Colonic mucosa (tissue), 4 donors: ENCODE measurements around the gene CENPA. TPM values are rescaled to one million over a fixed set of nuclear protein-coding genes. Genes with fewer than 3 reads are reported as not detected.
"Not testable (repeated sequence)": the region's sequence is repeated elsewhere in the genome, so short reads cannot be mapped to it uniquely, and the experiment has no call there.

Experiments used
- DNase-seq: peaks from one replicate; pipeline ENCODE4 v3.0.0-alpha.2; 2020
- H3K27ac ChIP-seq: fragments of 200-600 bp; one replicate; pipeline ENCODE4 v1.8.0; 2021
- H3K27me3 ChIP-seq: fragments of 200-600 bp; one replicate; pipeline ENCODE4 v1.8.0; 2021
- H3K36me3 ChIP-seq: fragments of 200-600 bp; one replicate; pipeline ENCODE4 v1.8.0; 2021
- H3K4me1 ChIP-seq: fragments of 200-600 bp; one replicate; pipeline ENCODE4 v1.8.0; 2021; ENCODE audit warnings: mild to moderate bottlenecking
- H3K4me3 ChIP-seq: fragments of 200-600 bp; one replicate; pipeline ENCODE4 v1.8.0; 2021
- H3K9ac ChIP-seq, 2 donors: one replicate each; pipeline ENCODE4 v1.7.0; 2013; ENCODE audit warnings: control low read depth in 2 of 2, low read depth in 2 of 2, low read length in 2 of 2
- H3K9me3 ChIP-seq: fragments of 200-600 bp; one replicate; pipeline ENCODE4 v1.8.0; 2021
- intact Hi-C: fragments of 100-400 bp; cut with DNase I; formaldehyde crosslinking; loops from one replicate; pipeline ENCODE4 v1.14.1; 2022
- total RNA-seq, 2 donors: library from RNA; stranded (reverse); fragmentation: NEBNext Ultra II Directional in 1 of 2; extraction: Animal tissue kit (Norgen Biotek cat#: 25700) in 1 of 2; gene quantifications; one replicate each; pipeline ENCODE4 v1.2.1, GENCODE V29; 2021
- TF ChIP-seq, protein P1 (sequence below): fragments of 200-600 bp; IDR thresholded peaks from one replicate; pipeline ENCODE4 v1.8.0; 2022; ENCODE audit warnings: antibody characterized with exemption, mild to moderate bottlenecking
- donor health status: healthy.
- donor health status: DM: no; HTN: no; CAD: no.
- donor health status: DM: no; HTN: no; CAD: no.

CENPA gene
- total RNA-seq, 2 donors from 2014 or later = 6.5 to 22.7 TPM

DNA sequence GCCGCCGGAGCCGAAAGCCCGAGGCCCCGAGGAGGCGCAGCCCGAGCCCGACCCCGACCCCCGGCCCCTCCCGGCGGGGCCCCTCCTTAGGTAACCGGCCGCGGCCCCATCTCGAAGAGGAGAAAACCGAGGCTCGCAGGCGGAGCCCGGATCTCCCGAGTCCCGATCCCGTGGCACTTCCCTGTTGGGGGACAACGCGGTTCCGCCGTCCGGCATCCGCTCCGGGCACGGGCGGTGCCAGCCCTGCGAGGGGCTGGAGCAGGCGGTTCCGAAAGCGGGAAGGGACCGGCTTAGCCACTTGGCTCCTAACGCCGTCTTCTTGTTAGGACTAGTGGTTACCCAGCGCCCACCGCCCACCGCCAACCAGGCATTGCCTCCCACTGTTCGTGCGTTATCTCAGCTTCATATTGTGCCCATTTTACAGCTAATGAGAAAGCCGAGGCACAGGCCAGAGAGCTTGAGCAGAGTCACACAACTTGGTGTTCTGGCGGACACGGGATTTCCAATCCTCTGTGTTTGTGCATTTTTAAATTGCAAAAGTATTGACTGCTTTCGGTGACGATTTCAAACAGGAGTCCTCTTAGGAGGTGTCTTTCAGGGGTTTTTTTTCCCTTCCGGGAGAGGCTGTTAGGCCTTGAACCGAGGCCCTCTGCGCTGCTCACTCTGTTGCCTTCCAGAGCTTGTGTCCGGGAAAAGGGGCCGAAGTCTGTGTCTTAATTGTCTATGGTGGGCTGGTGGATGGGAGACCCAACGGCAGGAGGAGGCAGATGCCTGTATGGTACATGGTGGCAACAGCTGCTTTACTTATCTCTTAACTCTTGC is 562 bp downstream of the CENPA start:
- Histone ChIP-seq H3K4me1 (no peaks in the 10 kb centered on the region), H3K4me3 (peak overlapping the region; percentile 98), H3K27ac (no peak overlapping the region), H3K9me3 (no peaks in the 10 kb centered on the region), H3K36me3 (no peaks in the 10 kb centered on the region), H3K9ac (peak overlapping the region; percentile 51 to 55), H3K27me3 (no peaks in the 10 kb centered on the region)
- TF ChIP-seq, protein P1, sequence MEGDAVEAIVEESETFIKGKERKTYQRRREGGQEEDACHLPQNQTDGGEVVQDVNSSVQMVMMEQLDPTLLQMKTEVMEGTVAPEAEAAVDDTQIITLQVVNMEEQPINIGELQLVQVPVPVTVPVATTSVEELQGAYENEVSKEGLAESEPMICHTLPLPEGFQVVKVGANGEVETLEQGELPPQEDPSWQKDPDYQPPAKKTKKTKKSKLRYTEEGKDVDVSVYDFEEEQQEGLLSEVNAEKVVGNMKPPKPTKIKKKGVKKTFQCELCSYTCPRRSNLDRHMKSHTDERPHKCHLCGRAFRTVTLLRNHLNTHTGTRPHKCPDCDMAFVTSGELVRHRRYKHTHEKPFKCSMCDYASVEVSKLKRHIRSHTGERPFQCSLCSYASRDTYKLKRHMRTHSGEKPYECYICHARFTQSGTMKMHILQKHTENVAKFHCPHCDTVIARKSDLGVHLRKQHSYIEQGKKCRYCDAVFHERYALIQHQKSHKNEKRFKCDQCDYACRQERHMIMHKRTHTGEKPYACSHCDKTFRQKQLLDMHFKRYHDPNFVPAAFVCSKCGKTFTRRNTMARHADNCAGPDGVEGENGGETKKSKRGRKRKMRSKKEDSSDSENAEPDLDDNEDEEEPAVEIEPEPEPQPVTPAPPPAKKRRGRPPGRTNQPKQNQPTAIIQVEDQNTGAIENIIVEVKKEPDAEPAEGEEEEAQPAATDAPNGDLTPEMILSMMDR = no peak
- intact Hi-C loops = no loop called here
- peak; percentile 36 for DNase-seq

DNA sequence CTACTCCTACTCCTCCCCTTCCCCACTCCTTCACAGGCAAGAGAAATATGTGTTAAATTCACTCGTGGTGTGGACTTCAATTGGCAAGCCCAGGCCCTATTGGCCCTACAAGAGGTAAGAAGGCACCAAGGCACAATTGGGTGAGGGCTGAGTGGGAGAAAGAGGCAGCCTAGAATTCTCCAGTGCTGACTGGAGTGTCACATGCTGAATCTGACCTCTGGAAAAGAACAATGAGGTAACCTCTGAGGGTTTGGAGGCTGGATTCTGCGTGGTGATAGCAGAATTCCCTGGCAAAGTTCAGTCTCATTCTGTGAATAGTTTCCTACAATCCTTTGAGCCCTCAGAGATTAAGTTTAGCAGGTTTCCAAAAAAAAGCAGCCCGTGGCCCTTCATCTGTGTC is 6.9 kb downstream of the CENPA start:
- TF ChIP-seq, protein P1 = no peak
- Histone ChIP-seq H3K4me3 (no peak overlapping the region), H3K36me3 (no peaks in the 10 kb centered on the region), H3K27ac (no peak overlapping the region), H3K27me3 (no peaks in the 10 kb centered on the region), H3K4me1 (no peaks in the 10 kb centered on the region), H3K9me3 (no peaks in the 10 kb centered on the region), H3K9ac (no peak overlapping the region)
- intact Hi-C loops = no loop called here
- DNase-seq = no peak

DNA sequence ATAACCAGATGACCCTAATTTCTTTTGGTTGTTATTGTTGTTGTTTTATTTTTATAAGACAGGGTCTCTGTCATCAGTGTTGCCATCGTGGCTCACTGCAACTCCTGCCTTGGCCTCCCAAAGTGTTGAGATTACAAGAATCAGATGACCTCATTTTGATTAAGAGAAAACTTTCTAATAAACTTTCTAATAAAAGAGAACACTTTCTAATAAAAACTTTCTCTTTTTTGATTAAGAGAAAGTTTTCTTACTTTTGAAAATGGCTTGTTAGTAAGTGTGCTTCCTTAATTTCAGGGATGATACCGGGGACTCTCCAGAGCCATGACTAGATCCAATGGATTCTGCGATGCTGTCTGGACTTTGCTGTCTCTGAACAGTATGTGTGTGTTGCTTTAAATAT is 7.7 kb downstream of the CENPA start:
- Histone ChIP-seq H3K27me3 (no peaks in the 10 kb centered on the region), H3K9me3 (no peaks in the 10 kb centered on the region), H3K4me3 (no peak overlapping the region), H3K27ac (no peak overlapping the region), H3K9ac (no peak overlapping the region), H3K36me3 (no peaks in the 10 kb centered on the region), H3K4me1 (no peaks in the 10 kb centered on the region)
- TF ChIP-seq, protein P1 = no peak
- intact Hi-C loops = no loop called here
- no peak for DNase-seq

DNA sequence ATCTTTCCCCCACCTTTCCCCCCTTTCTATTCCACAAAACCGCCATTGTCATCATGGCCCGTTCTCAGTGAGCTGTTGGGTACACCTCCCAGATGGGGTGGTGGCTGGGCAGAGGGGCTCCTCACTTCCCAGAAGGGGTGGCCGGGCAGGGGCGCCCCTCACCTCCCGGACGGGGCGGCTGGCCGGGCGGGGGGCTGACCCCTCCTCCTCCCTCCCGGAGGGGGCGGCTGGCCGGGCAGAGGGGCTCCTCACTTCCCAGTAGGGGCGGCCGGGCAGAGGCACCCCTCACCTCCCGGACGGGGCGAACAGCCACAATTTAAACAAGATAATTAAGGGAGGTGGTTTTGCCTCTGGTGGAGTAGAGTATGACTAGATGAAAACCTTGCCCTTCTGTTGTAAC is 9.3 kb downstream of the CENPA start:
- DNase-seq, intact Hi-C loops: not testable (repeated sequence)

DNA sequence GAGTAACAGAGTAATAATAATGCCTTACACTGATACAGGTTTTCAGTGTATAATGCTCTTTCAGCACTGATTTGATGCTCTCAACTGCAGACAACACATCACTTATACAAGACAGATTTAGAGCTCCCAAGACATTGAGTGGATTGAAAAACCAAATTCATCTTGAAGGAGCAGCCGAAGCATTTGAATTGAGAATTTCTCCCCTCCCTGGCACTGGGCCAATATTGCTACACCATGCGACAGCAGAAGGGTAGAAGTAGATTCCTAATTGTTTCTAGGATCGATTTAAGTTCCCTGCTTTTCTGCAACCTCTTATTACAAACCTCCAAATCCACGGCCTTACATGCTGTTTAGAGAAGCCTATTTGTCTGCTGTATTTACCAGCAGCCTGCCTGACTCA is 15.5 kb downstream of the CENPA start:
- intact Hi-C loops = no loop called here

More for the DNA sequence above, 9.3 kb downstream of the CENPA start:
- not testable (repeated sequence) for H3K27ac ChIP-seq, H3K36me3 ChIP-seq, H3K4me1 ChIP-seq, H3K27me3 ChIP-seq, H3K4me3 ChIP-seq, H3K9ac ChIP-seq, H3K9me3 ChIP-seq

DNA sequence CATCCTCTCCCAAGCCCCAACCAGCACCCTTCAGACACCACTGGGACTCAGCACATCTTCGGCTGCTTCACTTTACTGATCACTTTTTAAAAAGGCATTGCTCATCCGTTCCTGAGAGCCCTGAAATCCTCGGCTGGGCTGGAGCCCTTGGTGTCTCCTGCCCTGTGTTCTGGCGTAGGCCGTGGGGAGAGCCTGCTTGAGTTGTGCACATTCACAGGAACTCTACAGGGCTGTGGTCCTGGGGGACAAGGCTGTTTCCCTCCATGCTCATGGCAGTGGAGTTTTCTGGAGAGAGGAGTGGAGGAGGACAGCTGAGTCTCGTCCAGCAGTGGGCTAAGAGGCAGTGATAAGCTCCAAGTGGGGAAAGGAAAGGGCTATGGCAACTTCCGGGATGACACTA is 15.9 kb downstream of the CENPA start:
- Histone ChIP-seq H3K27ac (no peak overlapping the region), H3K9me3 (no peaks in the 10 kb centered on the region), H3K36me3 (no peaks in the 10 kb centered on the region), H3K9ac (no peak overlapping the region), H3K27me3 (no peaks in the 10 kb centered on the region), H3K4me3 (no peak overlapping the region), H3K4me1 (no peaks in the 10 kb centered on the region)
- DNase-seq = no peak
- TF ChIP-seq, protein P1 = no peak
- intact Hi-C loops = no loop called here

More for the DNA sequence above, 15.5 kb downstream of the CENPA start:
- Histone ChIP-seq H3K9ac (no peak overlapping the region), H3K36me3 (no peaks in the 10 kb centered on the region), H3K9me3 (no peaks in the 10 kb centered on the region), H3K4me3 (no peak overlapping the region), H3K4me1 (no peaks in the 10 kb centered on the region), H3K27ac (no peak overlapping the region), H3K27me3 (no peaks in the 10 kb centered on the region)
- TF ChIP-seq, protein P1 = no peak
- no peak for DNase-seq
